PC-9 (cell line): ENCODE data around the gene VWA3B. TPM values are rescaled to one million over a fixed set of nuclear protein-coding genes. Genes with fewer than 3 reads are reported as not detected.

Source experiments
- BruUV-seq: library from RNA; stranded (reverse); fragments of 400-500 nt; replicated peaks from 2 replicates; lab custom pipeline; 2021; lab: Mats Ljungman, UMichigan
- CTCF ChIA-PET: fragments of 300-600 bp; sonication (Branson Sonifier 250); formaldehyde crosslinking; loops from one replicate; lab custom pipeline; 2022; ENCODE audit warnings: antibody characterized with exemption; lab: Charles Lee
- POLR2A ChIA-PET: fragments of 300-600 bp; sonication (Branson Sonifier 250); formaldehyde crosslinking; loops from one replicate; lab custom pipeline; 2022; ENCODE audit warnings: antibody characterized with exemption; ENCODE audit not compliant: unreplicated experiment; lab: Charles Lee
- DNase-seq, 2 experiments: peaks; one replicate each; pipeline versions ENCODE4 v3.0.0 to v3.0.0-alpha.2; 2015 to 2022; ENCODE audit warnings: mixed read lengths in 1 of 2
- H2AFZ ChIP-seq: fragments of 200-600 bp; sonication (generic); 2 replicates; pipeline ENCODE4 v1.8.1; 2017; ENCODE audit warnings: antibody characterized with exemption
- H3F3A ChIP-seq: fragments of 200-600 bp; sonication (generic); 2 replicates; pipeline ENCODE4 v1.8.1; 2017; ENCODE audit warnings: antibody characterized with exemption, mild to moderate bottlenecking, low read depth; ENCODE audit not compliant: insufficient read depth
- H3K27ac ChIP-seq: fragments of 200-600 bp; sonication (generic); 2 replicates; pipeline ENCODE4 v1.6.1; 2016; ENCODE audit warnings: mixed run types
- H3K27me3 ChIP-seq: fragments of 200-600 bp; sonication (generic); 2 replicates; pipeline ENCODE4 v1.6.1; 2016; ENCODE audit warnings: low read depth, mixed run types; ENCODE audit not compliant: insufficient read depth
- H3K36me3 ChIP-seq: fragments of 200-600 bp; sonication (generic); 2 replicates; pipeline ENCODE4 v1.6.1; 2016; ENCODE audit warnings: low read depth, mixed run types
- H3K4me1 ChIP-seq: fragments of 200-600 bp; sonication (generic); replicated peaks from 2 replicates; pipeline ENCODE4 v1.6.1; 2016; ENCODE audit warnings: mixed run types; ENCODE audit not compliant: insufficient read depth
- H3K4me2 ChIP-seq: fragments of 200-600 bp; sonication (generic); 2 replicates; pipeline ENCODE4 v1.6.1; 2017; ENCODE audit warnings: mixed run types
- H3K4me3 ChIP-seq: fragments of 200-600 bp; sonication (generic); 2 replicates; pipeline ENCODE4 v1.6.1; 2016; ENCODE audit warnings: mixed run types
- H3K79me2 ChIP-seq: fragments of 200-600 bp; sonication (generic); 2 replicates; pipeline ENCODE4 v1.6.1; 2017; ENCODE audit warnings: low read depth, mixed run types
- H3K9me2 ChIP-seq: fragments of 200-600 bp; sonication (generic); 2 replicates; pipeline ENCODE4 v1.8.1; 2017; ENCODE audit warnings: mild to moderate bottlenecking; ENCODE audit not compliant: insufficient read depth
- H3K9me3 ChIP-seq: fragments of 200-600 bp; sonication (generic); 2 replicates; pipeline ENCODE4 v1.8.1; 2016; ENCODE audit warnings: low read depth; ENCODE audit not compliant: insufficient read depth
- H4K20me1 ChIP-seq: fragments of 200-600 bp; sonication (generic); 2 replicates; pipeline ENCODE4 v1.8.1; 2017; ENCODE audit not compliant: insufficient read depth
- CTCF ChIP-seq: fragments of 200-600 bp; sonication (generic); conservative IDR thresholded peaks from 2 replicates; pipeline ENCODE4 v1.6.1; 2017; ENCODE audit warnings: mixed run types, antibody characterized with exemption, mild to moderate bottlenecking, moderate library complexity
- EZH2 ChIP-seq: fragments of 200-600 bp; sonication (generic); IDR thresholded peaks from 2 replicates; pipeline ENCODE4 v1.8.0; 2017; ENCODE audit warnings: antibody characterized with exemption, low read depth
- intact Hi-C: fragments of 100-400 bp; cut with micrococcal nuclease; formaldehyde crosslinking; loops from one replicate; pipeline ENCODE4 v1.10.0; 2022; ENCODE audit not compliant: unreplicated experiment
- total RNA-seq: library from RNA; stranded (reverse); gene quantifications from 2 replicates; pipeline ENCODE4 v1.2.3, GENCODE V29; 2021

VWA3B gene
- total RNA-seq, 1 experiment from 2014 or later = not detected

GRCh38 chr2:98065808-98066207, 21.2 kb upstream of the VWA3B start:
- BruUV-seq = no TSS peak
- Histone ChIP-seq H2AFZ (no peak overlapping the region), H3K4me2 (no peak overlapping the region), H3K79me2 (no peaks in the 10 kb centered on the region), H3K9me2 (no peaks in the 10 kb centered on the region), H3F3A (no peaks in the 10 kb centered on the region), H3K4me1 (no peaks in the 10 kb centered on the region), H3K36me3 (no peaks in the 10 kb centered on the region), H3K9me3 (no peaks in the 10 kb centered on the region), H3K27me3 (no peaks in the 10 kb centered on the region; the same call in 1 of the 2 replicates), H4K20me1 (no peaks in the 10 kb centered on the region), H3K27ac (no peak overlapping the region), H3K4me3 (no peak overlapping the region)
- ChIA-PET CTCF (no interaction called here), POLR2A (no interaction called here)
- intact Hi-C loops = no loop called here
- DNase-seq = no peak
- TF ChIP-seq CTCF (no peak), EZH2 (no peak)

GRCh38 chr2:98067160-98067559, 19.8 kb upstream of the VWA3B start:
- H3F3A ChIP-seq = no peaks in the 10 kb centered on the region
- DNase-seq = no peak
- H3K4me1 ChIP-seq = no peaks in the 10 kb centered on the region
- CTCF ChIA-PET = no interaction called here
- no peak overlapping the region for H2AFZ ChIP-seq
- no peak overlapping the region for H3K4me2 ChIP-seq
- H3K27ac ChIP-seq = no peak overlapping the region
- H3K4me3 ChIP-seq = no peak overlapping the region
- intact Hi-C loops = no loop called here
- no peaks in the 10 kb centered on the region for H3K9me3 ChIP-seq
- POLR2A ChIA-PET = no interaction called here
- H3K36me3 ChIP-seq = no peaks in the 10 kb centered on the region
- H3K79me2 ChIP-seq = no peaks in the 10 kb centered on the region
- no peak for TF ChIP-seq CTCF
- no peak for TF ChIP-seq EZH2
- H3K9me2 ChIP-seq = no peaks in the 10 kb centered on the region
- no TSS peak for BruUV-seq
- H3K27me3 ChIP-seq = no peaks in the 10 kb centered on the region; the same call in 1 of the 2 replicates
- no peaks in the 10 kb centered on the region for H4K20me1 ChIP-seq

- POLR2A ChIA-PET = no interaction called here
- no peaks in the 10 kb centered on the region for H3K36me3 ChIP-seq
- CTCF ChIA-PET = no interaction called here
- H3K27me3 ChIP-seq = no peaks in the 10 kb centered on the region
- BruUV-seq = no TSS peak
- H3K79me2 ChIP-seq = no peaks in the 10 kb centered on the region
- TF ChIP-seq CTCF = no peak
- no peak for TF ChIP-seq EZH2
- no peaks in the 10 kb centered on the region for H4K20me1 ChIP-seq
- H3K9me2 ChIP-seq = no peaks in the 10 kb centered on the region
- H2AFZ ChIP-seq = no peak overlapping the region
- peak in 1 of 2 experiments; percentile 20 for DNase-seq
- no peaks in the 10 kb centered on the region for H3K4me1 ChIP-seq
- peaks cover 5% of the 10 kb centered on the region; the same call in 1 of the 2 replicates for H3K9me3 ChIP-seq
- intact Hi-C loops = no loop called here
- H3F3A ChIP-seq = no peaks in the 10 kb centered on the region
- H3K4me2 ChIP-seq = no peak overlapping the region
- H3K4me3 ChIP-seq = no peak overlapping the region
- no peak overlapping the region for H3K27ac ChIP-seq
Measured at GRCh38 chr2:98070081-98070480, 16.9 kb upstream of the VWA3B start.
